Lower leg skin (tissue), 4 donors: Measurements from ENCODE around the gene HS6ST2. TPM values are rescaled to one million over a fixed set of nuclear protein-coding genes. Genes with fewer than 3 reads are reported as not detected.

Experiments
- DNase-seq, 2 donors: peaks; one replicate each; pipeline ENCODE4 v3.0.0-alpha.2; 2019; ENCODE audit warnings: low spot score in 2 of 2
- H3K4me3 ChIP-seq: fragments of 200-600 bp; sonication (generic); 2 replicates; pipeline ENCODE4 v1.5.1; 2017; ENCODE audit warnings: mild to moderate bottlenecking, low read depth; ENCODE audit not compliant: poor library complexity, severe bottlenecking
- CTCF ChIP-seq, 3 donors: fragments of 450-650 bp; IDR thresholded peaks; one replicate each; pipeline ENCODE4 v1.5.1; 2016; ENCODE audit warnings: antibody characterized with exemption in 3 of 3, mild to moderate bottlenecking in 3 of 3, moderate library complexity in 2 of 3
- POLR2A ChIP-seq, 2 donors: fragments of 450-650 bp; IDR thresholded peaks; one replicate each; pipeline ENCODE4 v1.6.1; 2016 to 2017; ENCODE audit warnings: antibody characterized with exemption in 2 of 2, mild to moderate bottlenecking in 1 of 2, moderate library complexity in 1 of 2
- WGBS, 2 donors: methylation state at CpG; one replicate each; pipeline ENCODE4 v1.1.5; 2018; 5-methylcytosine and 5-hydroxymethylcytosine counted together
- intact Hi-C: fragments of 100-400 bp; cut with DNase I; formaldehyde crosslinking; loops from one replicate; pipeline ENCODE4 v1.15.0; 2023; ENCODE audit warnings: low total_unique reads
- total RNA-seq, 4 donors: library from RNA; depleted of rRNA; stranded (reverse); fragments of >200 nt; gene quantifications; one replicate each; pipeline ENCODE4 v1.1.0, GENCODE V29; 2016

Gene HS6ST2
- total RNA-seq, 4 donors from 2014 or later: 0.17 to 0.29 TPM; not detected in 2

GRCh38 chrX:132732236-132732635, 226.2 kb downstream of the HS6ST2 start:
- intact Hi-C loops: no loop called here
- no peak for DNase-seq

GRCh38 chrX:132730726-132731125, 227.7 kb downstream of the HS6ST2 start:
- H3K4me3 ChIP-seq: no peak overlapping the region
- 58 to 83% methylated on average over 1 of the region's 1 CpG for WGBS, 2 donors
- no peak for DNase-seq
- intact Hi-C loops: no loop called here
- TF ChIP-seq POLR2A (IDR thresholded peaks at IDR 0.05): no peak
- TF ChIP-seq CTCF (IDR thresholded peaks at IDR 0.05): no peak

More at GRCh38 chrX:132732236-132732635, 226.2 kb downstream of the HS6ST2 start:
- 75 to 82% methylated on average over 4 of the region's 4 CpGs for whole genome bisulfite sequencing, 2 donors
- H3K4me3 ChIP-seq: no peak overlapping the region
- TF ChIP-seq CTCF (IDR thresholded peaks at IDR 0.05) (no peak), POLR2A (IDR thresholded peaks at IDR 0.05) (no peak)

GRCh38 chrX:132730266-132730665, 228.2 kb downstream of the HS6ST2 start:
- intact Hi-C loops: no loop called here
- no peak for TF ChIP-seq POLR2A (IDR thresholded peaks at IDR 0.05)
- no peak for TF ChIP-seq CTCF (IDR thresholded peaks at IDR 0.05)
- DNase-seq: no peak
- H3K4me3 ChIP-seq: no peak overlapping the region
- WGBS, 2 donors: 84 to 90% methylated on average over 10 of the region's 10 CpGs

GRCh38 chrX:132728296-132728695, 230.1 kb downstream of the HS6ST2 start:
- H3K4me3 ChIP-seq: no peak overlapping the region
- no peak for DNase-seq
- intact Hi-C loops: no loop called here
- TF ChIP-seq POLR2A (IDR thresholded peaks at IDR 0.05) (no peak), CTCF (IDR thresholded peaks at IDR 0.05) (no peak)
- WGBS, 2 donors: 65 to 85% methylated on average over 6 of the region's 6 CpGs

- TF ChIP-seq POLR2A (IDR thresholded peaks at IDR 0.05) (no peak), CTCF (IDR thresholded peaks at IDR 0.05) (no peak)
- 92 to 100% methylated on average over 1 of the region's 1 CpG for WGBS, 2 donors
- DNase-seq: no peak
- intact Hi-C loops: no loop called here
- no peak overlapping the region for H3K4me3 ChIP-seq
Measured at GRCh38 chrX:132718431-132718958, 239.9 kb downstream of the HS6ST2 start.

- 14 to 21% methylated on average over 3 of the region's 3 CpGs for WGBS, 2 donors
- no peak overlapping the region for H3K4me3 ChIP-seq
- TF ChIP-seq POLR2A (IDR thresholded peaks at IDR 0.05) (no peak), CTCF (IDR thresholded peaks at IDR 0.05) (no peak)
- no peak for DNase-seq
- intact Hi-C loops: no loop called here
Measured at GRCh38 chrX:132716006-132716405, 242.4 kb downstream of the HS6ST2 start.
